ENCODE data around the gene FXYD7. TPM values are rescaled to one million over a fixed set of nuclear protein-coding genes. Genes with fewer than 3 reads are reported as not detected.
"Not testable (repeated sequence)": the region's sequence is repeated elsewhere in the genome, so short reads cannot be mapped to it uniquely, and the experiment has no call there.

FXYD7 gene
- total and polyA plus RNA-seq, 4 donors: 0.63 to 1.8 TPM; not detected in 2

- H3K27ac ChIP-seq (ENCODE audit: low read depth in 1 of 2, low read length in 2 of 2): no peak overlapping the region
- WGBS, 2 donors: 81 to 83% methylated on average over 3 of the region's 3 CpGs
- peaks cover 3% of the 10 kb centered on the region for H3K9me3 ChIP-seq (ENCODE audit: control insufficient read depth, low read length)
- no peaks in the 10 kb centered on the region for H3K36me3 ChIP-seq (ENCODE audit: control insufficient read depth in 1 of 2, insufficient read depth in 2 of 2, low read length in 1 of 2)
- no peak overlapping the region for H3K4me3 ChIP-seq (ENCODE audit: low read length in 2 of 2)
- H3K27me3 ChIP-seq (ENCODE audit: control insufficient read depth in 1 of 2, insufficient read depth in 2 of 2, low read length in 1 of 2): no peaks in the 10 kb centered on the region
- intact Hi-C loops (cut with DNase I): no loop called here
- no peaks in the 10 kb centered on the region for H3K4me1 ChIP-seq (ENCODE audit: control insufficient read depth in 1 of 2, insufficient read depth in 2 of 2, low read length in 2 of 2)
- ATAC-seq (ENCODE audit: low FRiP score) (no peak), DNase-seq (no peak)
Observed at GRCh38 chr19:35179830-35180229, 36.8 kb downstream of the FXYD7 start.

DNA sequence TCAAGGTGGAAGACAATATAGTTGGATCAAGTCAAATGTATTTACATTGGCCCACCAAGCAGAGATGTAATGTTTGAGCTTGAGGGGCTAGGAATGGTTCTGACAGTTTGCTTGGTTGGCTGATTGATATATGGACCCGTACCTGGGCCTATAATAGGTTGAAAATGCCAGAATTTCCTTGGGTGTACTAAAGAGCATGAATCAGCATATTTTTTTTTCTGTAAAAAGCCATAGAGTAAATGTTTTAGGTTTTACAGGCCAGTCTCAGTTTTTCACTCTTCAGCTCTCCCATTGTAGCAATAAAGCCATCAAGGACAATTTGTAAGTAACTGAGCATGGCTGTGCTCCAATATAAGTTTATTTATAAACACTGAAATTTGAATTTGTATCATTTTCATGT lies 38.3 kb downstream of the FXYD7 start:
- Histone ChIP-seq H3K4me1 (ENCODE audit: control insufficient read depth in 1 of 2, insufficient read depth in 2 of 2, low read length in 2 of 2) (no peaks in the 10 kb centered on the region), H3K27me3 (ENCODE audit: control insufficient read depth in 1 of 2, insufficient read depth in 2 of 2, low read length in 1 of 2) (no peaks in the 10 kb centered on the region), H3K9me3 (ENCODE audit: control insufficient read depth, low read length) (peaks cover 3% of the 10 kb centered on the region), H3K4me3 (ENCODE audit: low read length in 2 of 2) (no peak overlapping the region), H3K27ac (ENCODE audit: low read depth in 1 of 2, low read length in 2 of 2) (no peak overlapping the region), H3K36me3 (ENCODE audit: control insufficient read depth in 1 of 2, insufficient read depth in 2 of 2, low read length in 1 of 2) (no peaks in the 10 kb centered on the region)
- ATAC-seq (ENCODE audit: low FRiP score) (no peak), DNase-seq (no peak)
- 65 to 77% methylated on average over 1 of the region's 1 CpG for WGBS, 2 donors
- intact Hi-C loops (cut with DNase I): no loop called here

GRCh38 chr19:35184267-35184666 lies 41.2 kb downstream of the FXYD7 start:
- no peaks in the 10 kb centered on the region for H3K36me3 ChIP-seq (ENCODE audit: control insufficient read depth in 1 of 2, insufficient read depth in 2 of 2, low read length in 1 of 2)
- ATAC-seq (ENCODE audit: low FRiP score): no peak
- intact Hi-C loops (cut with DNase I): no loop called here
- H3K27ac ChIP-seq (ENCODE audit: low read depth in 1 of 2, low read length in 2 of 2): no peak overlapping the region
- H3K9me3 ChIP-seq (ENCODE audit: control insufficient read depth, low read length): peaks cover 3% of the 10 kb centered on the region
- WGBS, 2 donors: 36 to 41% methylated on average over 1 of the region's 1 CpG
- no peak overlapping the region for H3K4me3 ChIP-seq (ENCODE audit: low read length in 2 of 2)
- no peaks in the 10 kb centered on the region for H3K27me3 ChIP-seq (ENCODE audit: control insufficient read depth in 1 of 2, insufficient read depth in 2 of 2, low read length in 1 of 2)
- DNase-seq: no peak
- no peaks in the 10 kb centered on the region for H3K4me1 ChIP-seq (ENCODE audit: control insufficient read depth in 1 of 2, insufficient read depth in 2 of 2, low read length in 2 of 2)

- WGBS, 2 donors: 64 to 65% methylated on average over 2 of the region's 2 CpGs
- Histone ChIP-seq H3K4me3 (ENCODE audit: low read length in 2 of 2) (no peak overlapping the region), H3K27ac (ENCODE audit: low read depth in 1 of 2, low read length in 2 of 2) (no peak overlapping the region), H3K36me3 (ENCODE audit: control insufficient read depth in 1 of 2, insufficient read depth in 2 of 2, low read length in 1 of 2) (no peaks in the 10 kb centered on the region), H3K27me3 (ENCODE audit: control insufficient read depth in 1 of 2, insufficient read depth in 2 of 2, low read length in 1 of 2) (no peaks in the 10 kb centered on the region), H3K4me1 (ENCODE audit: control insufficient read depth in 1 of 2, insufficient read depth in 2 of 2, low read length in 2 of 2) (no peaks in the 10 kb centered on the region), H3K9me3 (ENCODE audit: control insufficient read depth, low read length) (peaks cover 3% of the 10 kb centered on the region)
- DNase-seq (no peak), ATAC-seq (ENCODE audit: low FRiP score) (no peak)
- intact Hi-C loops (cut with DNase I): no loop called here
Observed at GRCh38 chr19:35184884-35185283, 41.8 kb downstream of the FXYD7 start.

DNA sequence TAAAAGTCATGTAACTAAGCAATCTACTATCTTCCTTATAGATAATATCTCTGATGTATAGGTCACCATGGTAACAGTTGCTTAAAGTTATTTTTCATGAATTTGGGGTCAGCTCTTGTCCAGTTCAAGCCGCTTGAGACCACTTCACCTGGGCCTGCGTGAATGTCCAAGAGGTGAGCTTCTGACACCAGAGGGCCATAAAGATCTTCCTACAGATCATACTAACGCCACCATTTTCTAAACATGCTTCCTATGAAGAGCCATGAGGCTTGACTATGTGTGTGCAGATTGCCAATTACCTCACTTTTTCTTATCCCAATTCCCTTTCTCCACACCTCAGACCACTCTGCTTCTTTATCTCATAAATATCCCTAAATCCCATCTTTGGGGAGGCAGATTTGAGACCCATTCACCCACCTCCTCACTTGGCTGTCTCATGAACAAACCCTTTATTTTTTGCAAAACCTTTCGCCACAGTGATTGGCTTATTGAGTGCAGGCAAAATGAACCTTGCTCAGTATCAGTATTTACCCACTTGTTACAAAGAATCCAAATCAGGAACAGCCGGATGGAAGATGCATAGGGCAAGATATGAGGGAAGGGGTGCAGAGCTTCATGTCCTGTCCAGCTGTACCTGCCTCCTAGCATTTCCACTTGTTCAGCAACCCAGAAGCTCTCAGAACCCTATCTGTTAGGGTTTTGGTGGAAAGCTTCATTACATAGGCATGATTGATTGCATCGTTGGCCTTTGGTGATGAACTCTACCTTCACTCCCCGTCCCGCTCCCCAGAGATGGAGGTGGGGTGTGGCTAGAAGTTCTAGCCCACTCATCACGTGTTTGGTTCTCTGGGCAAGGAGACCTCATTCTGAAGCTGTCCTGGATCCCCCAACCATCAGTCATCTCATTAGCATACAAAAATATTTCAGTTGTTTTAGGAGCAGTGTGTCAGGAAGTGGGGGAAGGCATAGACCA lies 51.2 kb downstream of the FXYD7 start:
- no peaks in the 10 kb centered on the region for H3K9me3 ChIP-seq (ENCODE audit: control insufficient read depth, low read length)
- intact Hi-C loops (cut with DNase I): no loop called here
- no peak overlapping the region for H3K4me3 ChIP-seq (ENCODE audit: low read length in 2 of 2)
- WGBS, 2 donors: 71 to 73% methylated on average over 9 of the region's 9 CpGs
- ATAC-seq (ENCODE audit: low FRiP score) (no peak), DNase-seq (no peak)
- H3K36me3 ChIP-seq (ENCODE audit: control insufficient read depth in 1 of 2, insufficient read depth in 2 of 2, low read length in 1 of 2): no peaks in the 10 kb centered on the region
- no peaks in the 10 kb centered on the region for H3K4me1 ChIP-seq (ENCODE audit: control insufficient read depth in 1 of 2, insufficient read depth in 2 of 2, low read length in 2 of 2)
- H3K27me3 ChIP-seq (ENCODE audit: control insufficient read depth in 1 of 2, insufficient read depth in 2 of 2, low read length in 1 of 2): no peaks in the 10 kb centered on the region
- H3K27ac ChIP-seq (ENCODE audit: low read depth in 1 of 2, low read length in 2 of 2): no peak overlapping the region

- Histone ChIP-seq H3K4me1 (ENCODE audit: control insufficient read depth in 1 of 2, insufficient read depth in 2 of 2, low read length in 2 of 2) (no peaks in the 10 kb centered on the region), H3K27ac (ENCODE audit: low read depth in 1 of 2, low read length in 2 of 2) (no peak overlapping the region), H3K27me3 (ENCODE audit: control insufficient read depth in 1 of 2, insufficient read depth in 2 of 2, low read length in 1 of 2) (no peaks in the 10 kb centered on the region), H3K4me3 (ENCODE audit: low read length in 2 of 2) (no peak overlapping the region), H3K36me3 (ENCODE audit: control insufficient read depth in 1 of 2, insufficient read depth in 2 of 2, low read length in 1 of 2) (no peaks in the 10 kb centered on the region), H3K9me3 (ENCODE audit: control insufficient read depth, low read length) (no peaks in the 10 kb centered on the region)
- DNase-seq (no peak), ATAC-seq (ENCODE audit: low FRiP score) (no peak)
- 51 to 56% methylated on average over 2 of the region's 2 CpGs for WGBS, 2 donors
- intact Hi-C loops (cut with DNase I): no loop called here
Observed at GRCh38 chr19:35195830-35196229, 52.8 kb downstream of the FXYD7 start.

DNA sequence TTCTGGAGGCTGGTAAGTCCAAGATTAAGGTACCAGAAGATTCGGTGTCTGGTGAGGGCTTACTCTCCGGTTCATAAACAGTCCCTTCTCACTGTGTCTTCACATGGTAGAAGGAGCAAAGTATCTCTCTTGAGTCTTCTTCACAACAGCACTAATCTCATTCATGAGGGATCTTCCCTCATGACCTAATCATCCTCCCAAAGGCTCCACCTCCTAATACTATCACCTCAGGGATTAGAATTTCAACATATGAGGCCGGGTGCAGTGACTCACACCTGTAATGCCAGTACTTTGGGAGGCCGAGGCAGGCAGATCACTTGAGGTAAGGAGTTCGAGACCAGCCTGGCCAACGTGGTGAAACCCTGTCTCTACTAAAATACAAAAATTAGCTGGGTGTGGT lies 53.8 kb downstream of the FXYD7 start:
- H3K27me3 ChIP-seq (ENCODE audit: control insufficient read depth in 1 of 2, insufficient read depth in 2 of 2, low read length in 1 of 2); ATAC-seq (ENCODE audit: low FRiP score); H3K4me3 ChIP-seq (ENCODE audit: low read length in 2 of 2); intact Hi-C loops (cut with DNase I); H3K27ac ChIP-seq (ENCODE audit: low read depth in 1 of 2, low read length in 2 of 2); H3K9me3 ChIP-seq (ENCODE audit: control insufficient read depth, low read length); H3K4me1 ChIP-seq (ENCODE audit: control insufficient read depth in 1 of 2, insufficient read depth in 2 of 2, low read length in 2 of 2); DNase-seq; H3K36me3 ChIP-seq (ENCODE audit: control insufficient read depth in 1 of 2, insufficient read depth in 2 of 2, low read length in 1 of 2): not testable (repeated sequence)
- WGBS, 2 donors: 81 to 88% methylated on average over 6 of the region's 6 CpGs

DNA sequence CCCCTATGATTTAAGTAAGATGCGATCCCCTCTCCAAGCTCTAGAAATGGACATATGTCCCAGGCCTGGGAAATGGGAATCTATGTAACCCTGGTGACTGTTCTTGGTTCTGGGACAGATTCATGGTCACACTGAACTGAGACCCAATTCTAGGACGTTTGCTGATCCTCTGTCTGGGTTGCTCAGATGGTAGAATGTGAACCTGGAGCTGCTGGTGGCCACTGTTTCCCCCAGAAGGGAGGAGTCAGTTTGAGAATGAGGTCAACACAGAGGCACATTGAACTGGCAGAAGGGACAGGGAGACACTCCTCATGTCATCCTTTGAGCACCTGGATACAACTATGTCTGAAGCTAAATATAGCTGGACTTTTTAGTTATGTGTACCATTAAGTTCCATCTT lies 56.4 kb downstream of the FXYD7 start:
- H3K27ac ChIP-seq (ENCODE audit: low read depth in 1 of 2, low read length in 2 of 2): no peak overlapping the region
- 57 to 63% methylated on average over 2 of the region's 2 CpGs for WGBS, 2 donors
- no peak for DNase-seq
- H3K36me3 ChIP-seq (ENCODE audit: control insufficient read depth in 1 of 2, insufficient read depth in 2 of 2, low read length in 1 of 2): no peaks in the 10 kb centered on the region
- no peak for ATAC-seq (ENCODE audit: low FRiP score)
- no peak overlapping the region for H3K4me3 ChIP-seq (ENCODE audit: low read length in 2 of 2)
- H3K4me1 ChIP-seq (ENCODE audit: control insufficient read depth in 1 of 2, insufficient read depth in 2 of 2, low read length in 2 of 2): no peaks in the 10 kb centered on the region
- H3K27me3 ChIP-seq (ENCODE audit: control insufficient read depth in 1 of 2, insufficient read depth in 2 of 2, low read length in 1 of 2): no peaks in the 10 kb centered on the region
- intact Hi-C loops (cut with DNase I): no loop called here
- H3K9me3 ChIP-seq (ENCODE audit: control insufficient read depth, low read length): no peaks in the 10 kb centered on the region
